Motor neuron (in vitro differentiated cells): ENCODE data around the gene FRMPD1. TPM values are rescaled to one million over a fixed set of nuclear protein-coding genes. Genes with fewer than 3 reads are reported as not detected.
"Not testable (repeated sequence)": the region's sequence is repeated elsewhere in the genome, so short reads cannot be mapped to it uniquely, and the experiment has no call there.

Experiments
- ATAC-seq, 8 experiments: fragments of 200-7000 bp; cut with Tn5 transposase; replicated peaks in 6 of 8; 2 replicates each; pipeline ENCODE4 v1.8.0; 2021; ENCODE audit warnings: mild to moderate bottlenecking in 8 of 8, moderate library complexity in 8 of 8
- H3K27ac ChIP-seq, 2 donors: fragments of 250-450 bp; sonication (Bioruptor Pico); 2 replicates each; pipeline ENCODE4 v1.9.0; 2021; ENCODE audit warnings: antibody characterized with exemption in 2 of 2, mild to moderate bottlenecking in 2 of 2, moderate library complexity in 1 of 2
- H3K4me1 ChIP-seq, 2 donors: fragments of 250-450 bp; sonication (Bioruptor Pico); replicated peaks in 1 of 2; 2 replicates each; pipeline ENCODE4 v1.6.1; 2021; ENCODE audit warnings: antibody characterized with exemption in 2 of 2, mild to moderate bottlenecking in 2 of 2, moderate library complexity in 1 of 2
- H3K4me3 ChIP-seq, 5 donors: fragments of 250-450 bp; sonication (Bioruptor Pico); 2 replicates each; pipeline ENCODE4 v1.9.0; 2021; ENCODE audit warnings: antibody characterized with exemption in 5 of 5, mild to moderate bottlenecking in 5 of 5, moderate library complexity in 4 of 5
- WGBS, 10 experiments: fragments of 450-650 bp; shearing (Covaris generic); methylation state at CpG; one replicate each; pipeline ENCODE4 v1.0.0; 2022; 5-methylcytosine and 5-hydroxymethylcytosine counted together
- in situ Hi-C, 9 experiments: fragments of 400-800 bp; cut with MboI; loops; one replicate each; pipeline ENCODE4 v1.15.0; 2021; ENCODE audit warnings: low sequenced_read_pairs in 9 of 9, low pct_unique_long_range_greater_than_20kb in 2 of 9; ENCODE audit not compliant: unreplicated experiment in 9 of 9
- total RNA-seq, 8 experiments: library from RNA; unstranded; fragments of 300-600 nt; gene quantifications; 2 replicates each; pipeline versions ENCODE4 v1.2.3 to v1.2.4, GENCODE V29; 2022

FRMPD1 gene
- total RNA-seq, 8 experiments from 2014 or later: 0.09 to 4.1 (median 0.34) TPM

DNA sequence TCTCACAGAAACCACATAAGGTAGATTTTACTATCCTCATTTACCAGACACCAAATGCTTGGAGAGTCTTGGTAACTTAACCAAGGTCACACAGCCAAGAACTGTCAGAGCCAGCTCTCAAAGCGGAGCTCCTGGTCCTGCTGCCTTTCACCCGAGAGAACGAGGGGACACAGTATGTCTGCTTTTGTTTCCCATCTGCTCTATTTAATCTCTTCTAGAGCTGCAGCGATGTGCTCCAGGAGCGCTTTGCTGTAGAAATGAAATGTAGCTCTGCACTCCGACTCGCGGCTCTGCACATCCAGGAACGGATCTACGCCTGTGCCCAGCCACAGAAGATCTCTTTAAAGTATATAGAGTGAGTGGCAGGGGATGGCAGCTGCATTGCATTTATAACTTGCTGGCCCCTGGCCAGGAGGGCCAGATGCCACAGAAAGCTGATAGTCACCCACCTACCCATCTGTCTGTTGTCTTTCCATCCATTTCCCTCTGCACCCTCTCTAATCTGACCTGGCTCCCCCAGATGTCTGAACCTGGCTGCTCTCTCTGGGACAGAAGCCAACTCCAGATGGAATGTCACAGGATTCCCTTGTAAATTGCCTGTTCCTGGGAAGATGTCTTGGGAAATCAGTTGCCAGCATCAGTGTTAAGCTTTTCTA lies 81.5 kb downstream of the FRMPD1 start:
- in situ Hi-C loops: loop anchor here in 1 of 9 experiments (10.0 kb wide), 1 partner anchor 57 kb away; no protein-coding TSS in a partner anchor

GRCh38 chr9:37732952-37733351 lies 82.2 kb downstream of the FRMPD1 start:
- 0 to 88% (median 82%) methylated on average over 1 of the region's 2 CpGs; no CpG with 5 or more reads in 6 of the 10 experiments for WGBS, 10 experiments
- no peak for ATAC-seq
- H3K4me3 ChIP-seq: no peak overlapping the region
- H3K4me1 ChIP-seq: peaks cover 0 to 4% of the 10 kb centered on the region in 2 donors
- H3K27ac ChIP-seq: no peak overlapping the region
- in situ Hi-C loops: loop anchor here in 1 of 9 experiments (10.0 kb wide), 1 partner anchor 58 kb away; no protein-coding TSS in a partner anchor

More for the DNA sequence above, 81.5 kb downstream of the FRMPD1 start:
- peaks cover 0 to 4% of the 10 kb centered on the region in 2 donors for H3K4me1 ChIP-seq
- H3K27ac ChIP-seq: no peak overlapping the region
- WGBS, 10 experiments: 28 to 100% (median 81%) methylated on average over 1 to 7 of the region's 10 CpGs; no CpG with 5 or more reads in 3 of the 10 experiments
- no peak overlapping the region for H3K4me3 ChIP-seq
- ATAC-seq: peak in 1 of 8 experiments; percentile 19

DNA sequence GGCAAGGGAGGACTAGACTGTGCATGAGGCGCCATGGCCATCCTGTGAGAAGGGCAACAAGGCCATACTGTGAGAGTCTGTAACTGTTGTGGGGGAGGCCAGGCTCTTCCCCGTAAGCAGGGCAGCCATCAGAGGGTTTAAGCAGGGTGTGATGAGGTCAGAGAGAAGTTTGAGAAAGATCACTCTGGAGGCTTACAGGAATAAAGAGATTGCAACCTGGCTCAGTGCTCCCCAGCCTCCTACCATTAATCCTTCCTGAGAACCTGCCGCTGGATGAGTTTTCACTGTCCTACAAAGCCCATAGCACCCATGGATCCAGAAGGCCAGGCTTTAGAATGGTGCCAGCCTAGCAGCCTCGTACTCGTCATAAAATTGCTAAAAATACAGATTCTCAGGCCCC lies 88.5 kb downstream of the FRMPD1 start:
- 40 to 60% (median 50%) methylated on average over 1 to 3 of the region's 5 CpGs; no CpG with 5 or more reads in 7 of the 10 experiments for WGBS, 10 experiments
- H3K4me3 ChIP-seq: no peak overlapping the region
- no peak for ATAC-seq
- H3K4me1 ChIP-seq: peaks cover 0 to 2% of the 10 kb centered on the region in 2 donors
- H3K27ac ChIP-seq: no peak overlapping the region
- in situ Hi-C loops: loop anchor here in 1 of 9 experiments (10.0 kb wide), 1 partner anchor 64 kb away; no protein-coding TSS in a partner anchor

DNA sequence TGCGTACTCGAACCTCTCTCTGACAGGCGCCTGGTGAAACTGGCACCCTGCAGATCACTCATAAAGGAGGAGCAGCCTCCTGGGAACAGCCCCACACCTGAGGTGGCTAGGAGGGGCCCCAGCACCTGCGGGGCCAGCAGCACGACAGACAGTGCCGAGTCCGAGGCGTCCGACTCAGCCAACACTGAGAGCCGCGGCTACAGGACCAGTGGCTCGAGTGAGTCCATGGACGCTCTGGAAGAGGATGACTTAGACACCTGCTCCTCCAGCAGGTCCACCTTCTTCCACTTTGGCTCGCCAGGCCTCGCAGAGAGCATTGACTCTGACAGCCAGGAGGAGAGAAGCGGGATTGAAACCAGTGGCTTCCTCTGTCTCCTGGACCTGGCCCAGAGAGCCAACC lies 89.4 kb downstream of the FRMPD1 start:
- Histone ChIP-seq H3K27ac (no peak overlapping the region), H3K4me1 (peaks cover 0 to 2% of the 10 kb centered on the region in 2 donors), H3K4me3 (no peak overlapping the region)
- in situ Hi-C loops: no loop called here
- ATAC-seq: no peak
- 79 to 87% methylated on average over 3 to 5 of the region's 16 CpGs; no CpG with 5 or more reads in 8 of the 10 experiments for WGBS, 10 experiments

DNA sequence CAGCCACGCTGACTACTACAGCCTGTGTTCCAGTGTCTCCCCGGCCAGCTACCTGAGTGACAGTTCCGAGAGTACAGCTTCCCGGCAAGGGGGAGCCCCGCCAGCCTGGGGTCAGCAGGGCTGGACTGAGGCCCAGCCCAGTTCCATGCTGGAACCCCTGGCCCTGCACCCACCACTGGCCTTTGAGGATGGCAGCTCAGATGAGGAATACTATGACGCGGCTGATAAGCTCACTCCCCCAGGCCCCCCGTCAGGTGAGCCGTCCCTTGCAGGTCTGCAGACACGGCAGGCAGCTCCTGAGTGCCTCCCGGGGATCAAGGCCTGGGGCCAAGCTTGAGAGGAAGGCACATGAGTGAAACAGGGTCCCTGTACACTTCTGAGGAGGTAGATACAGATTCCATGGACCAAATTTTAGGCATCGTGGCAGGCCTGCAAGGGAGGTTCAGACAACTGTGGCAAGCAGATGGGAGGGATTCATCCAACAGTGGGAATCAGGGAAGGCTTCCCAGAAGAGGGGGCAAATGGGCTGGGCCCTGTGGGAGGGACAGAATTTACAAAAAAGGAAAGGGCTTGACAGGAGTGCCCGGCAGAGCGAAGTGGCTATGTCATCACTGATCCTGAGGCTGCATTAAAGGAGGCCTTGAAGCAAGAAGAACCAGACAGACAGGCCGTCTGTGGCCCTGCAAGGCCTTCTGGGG lies 90.0 kb downstream of the FRMPD1 start:
- WGBS, 10 experiments: 42 to 100% (median 75%) methylated on average over 1 to 4 of the region's 15 CpGs; no CpG with 5 or more reads in 1 of the 10 experiments
- H3K27ac ChIP-seq: no peak overlapping the region
- peak in 1 of 8 experiments; percentile 43 for ATAC-seq
- peaks cover 0 to 2% of the 10 kb centered on the region in 2 donors for H3K4me1 ChIP-seq
- in situ Hi-C loops: no loop called here
- no peak overlapping the region for H3K4me3 ChIP-seq

DNA sequence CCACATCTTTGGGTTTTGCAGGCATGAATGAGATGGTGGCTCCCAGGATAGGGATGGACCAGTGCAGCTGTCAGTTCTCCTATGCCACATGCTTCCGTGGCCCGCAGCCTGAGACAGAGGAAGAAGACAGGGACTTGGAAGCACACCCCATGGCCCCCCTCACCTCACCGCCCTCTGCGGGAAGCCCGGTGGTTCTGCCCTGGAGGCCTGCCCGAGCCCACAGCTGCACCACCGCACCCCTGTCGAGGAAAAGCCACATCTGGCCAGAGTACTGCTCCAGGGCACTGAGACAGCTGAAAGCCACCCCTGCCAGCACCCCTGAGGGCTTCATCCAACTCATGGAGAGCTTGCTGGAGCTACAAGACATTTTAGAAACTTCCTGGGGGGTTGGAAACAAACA lies 95.2 kb downstream of the FRMPD1 start:
- ATAC-seq: peak in 2 of 8 experiments; percentile 45 to 68
- H3K27ac ChIP-seq: no peak overlapping the region
- H3K4me1 ChIP-seq: peaks cover 0 to 2% of the 10 kb centered on the region in 2 donors
- in situ Hi-C loops: no loop called here
- 70 to 76% methylated on average over 3 to 4 of the region's 8 CpGs; no CpG with 5 or more reads in 8 of the 10 experiments for WGBS, 10 experiments
- H3K4me3 ChIP-seq: no peak overlapping the region

- in situ Hi-C loops: no loop called here
These were observed 95.9 kb downstream of the FRMPD1 start for GRCh38 chr9:37746448-37747270.

DNA sequence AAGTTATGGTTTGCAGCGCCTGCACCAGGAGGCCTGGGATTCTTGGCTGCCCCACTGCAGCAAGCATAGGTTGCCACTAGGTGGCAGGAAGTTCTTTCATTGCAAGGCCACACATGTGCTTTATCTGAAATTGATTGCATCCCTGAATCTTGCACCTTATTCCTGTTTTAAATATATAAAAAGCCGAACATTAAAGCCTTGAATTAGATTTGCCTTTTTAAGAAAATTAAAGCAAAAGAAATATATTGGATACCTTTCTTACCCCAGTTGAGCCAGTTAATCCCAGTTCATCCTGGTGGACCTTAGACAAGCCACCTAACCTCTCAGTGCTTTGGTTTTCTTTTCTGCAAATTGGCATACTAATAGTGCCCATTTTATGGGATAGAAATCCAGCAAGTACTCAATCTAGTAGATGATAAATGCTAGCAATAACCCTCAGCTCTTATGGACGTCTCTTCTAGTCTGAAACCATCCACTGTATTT lies 96.6 kb downstream of the FRMPD1 start:
- no peak overlapping the region for H3K27ac ChIP-seq
- no peaks in the 10 kb centered on the region for H3K4me1 ChIP-seq
- in situ Hi-C loops: no loop called here
- H3K4me3 ChIP-seq: no peak overlapping the region
- ATAC-seq: peak; percentile 72 to 95 (median 84)
- 0 to 67% (median 44%) methylated on average over 1 to 3 of the region's 3 CpGs; no CpG with 5 or more reads in 3 of the 10 experiments for WGBS, 10 experiments

More at GRCh38 chr9:37746448-37747270, 95.9 kb downstream of the FRMPD1 start:
- 0 to 99% (median 66%) methylated on average over 2 to 12 of the region's 24 CpGs; no CpG with 5 or more reads in 2 of the 10 experiments for WGBS, 10 experiments
- peaks cover 0 to under 1% of the 10 kb centered on the region in 2 donors for H3K4me1 ChIP-seq
- H3K4me3 ChIP-seq: no peak overlapping the region
- peak in 6 of 8 experiments; percentile 3 to 64 (median 17) for ATAC-seq
- no peak overlapping the region for H3K27ac ChIP-seq

- no peak overlapping the region for H3K4me3 ChIP-seq
- no peak for ATAC-seq
- H3K4me1 ChIP-seq: no peaks in the 10 kb centered on the region
- H3K27ac ChIP-seq: no peak overlapping the region
- WGBS, 10 experiments: 8 to 100% (median 56%) methylated on average over 1 to 5 of the region's 5 CpGs
- in situ Hi-C loops: no loop called here
These were observed 98.4 kb downstream of the FRMPD1 start for GRCh38 chr9:37749129-37749528.

DNA sequence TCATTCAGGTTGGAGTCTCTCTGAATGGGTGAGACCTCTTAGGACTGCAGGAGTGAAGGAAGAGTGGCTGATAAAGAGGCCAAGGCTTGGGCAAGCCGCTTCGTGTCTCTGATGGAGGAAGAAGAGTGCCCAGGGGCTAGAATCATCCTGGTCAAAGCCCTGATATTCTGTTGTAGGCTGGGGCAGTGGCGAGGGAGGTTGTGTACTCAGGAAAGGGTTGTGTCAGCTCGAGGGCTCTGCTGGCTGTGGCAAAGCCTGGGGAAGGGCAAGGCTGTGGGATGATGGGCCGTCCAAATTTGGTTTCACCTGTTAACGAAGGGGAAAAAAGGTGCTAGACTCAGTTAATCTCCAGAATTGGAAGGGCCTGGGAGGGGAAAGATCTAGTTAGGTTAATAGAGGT lies 100.4 kb downstream of the FRMPD1 start:
- H3K4me1 ChIP-seq: peaks cover 2 to 4% of the 10 kb centered on the region in 2 donors
- H3K27ac ChIP-seq: no peak overlapping the region
- WGBS, 10 experiments: 59 to 85% (median 75%) methylated on average over 2 to 6 of the region's 6 CpGs; no CpG with 5 or more reads in 3 of the 10 experiments
- in situ Hi-C loops: loop anchor here in 1 of 9 experiments (25.0 kb wide), 1 partner anchor 164 kb away; the partner anchor contains the start of genes FBXO10 and TOMM5
- ATAC-seq: no peak
- no peak overlapping the region for H3K4me3 ChIP-seq

- in situ Hi-C loops: loop anchor here in 1 of 9 experiments (25.0 kb wide), 1 partner anchor 164 kb away; the partner anchor contains the start of genes FBXO10 and TOMM5
- not testable (repeated sequence) for H3K4me3 ChIP-seq, H3K27ac ChIP-seq, ATAC-seq, H3K4me1 ChIP-seq
- 80 to 100% (median 83%) methylated on average over 1 to 4 of the region's 30 CpGs; no CpG with 5 or more reads in 7 of the 10 experiments for WGBS, 10 experiments
These were observed 101.0 kb downstream of the FRMPD1 start for GRCh38 chr9:37751704-37752103.

GRCh38 chr9:37752112-37752511 lies 101.4 kb downstream of the FRMPD1 start:
- ATAC-seq, H3K4me1 ChIP-seq, H3K4me3 ChIP-seq, H3K27ac ChIP-seq: not testable (repeated sequence)
- in situ Hi-C loops: loop anchor here in 1 of 9 experiments (25.0 kb wide), 1 partner anchor 165 kb away; the partner anchor contains the start of genes FBXO10 and TOMM5
- WGBS, 10 experiments: 100% methylated on average over 1 of the region's 13 CpGs; no CpG with 5 or more reads in 9 of the 10 experiments
